ENCODE results near the gene TGFBRAP1. TPM values are rescaled to one million over a fixed set of nuclear protein-coding genes. Genes with fewer than 3 reads are reported as not detected.
A peak's percentile ranks its signal among the peaks of the same experiment; 100 is the strongest.

TGFBRAP1 gene
- total RNA-seq, 2 donors from 2014 or later: 26.0 to 30.7 TPM

GRCh38 chr2:105371810-105372209 is 42.3 kb upstream of the TGFBRAP1 start:
- H3K27me3 ChIP-seq (replicated peaks; ENCODE audit: insufficient read depth): no peaks in the 10 kb centered on the region
- H3K4me1 ChIP-seq (ENCODE audit: control insufficient read depth in 1 of 2, low read depth in 2 of 2): peaks cover 11 to 33% of the 10 kb centered on the region in 2 donors
- no peak for ATAC-seq (ENCODE audit: insufficient number of reproducible peaks, low FRiP score, low read depth)
- no peak for DNase-seq (ENCODE audit: low spot score)
- H3K9me3 ChIP-seq: no peaks in the 10 kb centered on the region
- TF ChIP-seq CTCF (IDR thresholded peaks at IDR 0.05): no peak
- H3K27ac ChIP-seq: no peak overlapping the region
- H3K4me3 ChIP-seq: no peak overlapping the region
- peaks cover 13% of the 10 kb centered on the region for H3K36me3 ChIP-seq

- H3K27ac ChIP-seq: no peak overlapping the region
Observed at GRCh38 chr2:105371156-105371555, 41.6 kb upstream of the TGFBRAP1 start.

GRCh38 chr2:105369777-105370690 is 40.5 kb upstream of the TGFBRAP1 start:
- peaks cover 11 to 24% of the 10 kb centered on the region in 2 donors for H3K4me1 ChIP-seq (ENCODE audit: control insufficient read depth in 1 of 2, low read depth in 2 of 2)
- H3K27me3 ChIP-seq (replicated peaks; ENCODE audit: insufficient read depth): no peaks in the 10 kb centered on the region
- no peak overlapping the region for H3K4me3 ChIP-seq
- peak; percentile 93 for TF ChIP-seq CTCF (IDR thresholded peaks at IDR 0.05)
- ATAC-seq (ENCODE audit: insufficient number of reproducible peaks, low FRiP score, low read depth): peak; percentile 75
- H3K36me3 ChIP-seq: peaks cover 18% of the 10 kb centered on the region
- H3K9me3 ChIP-seq: no peaks in the 10 kb centered on the region
- DNase-seq (ENCODE audit: low spot score): peak; percentile 62
- no peak overlapping the region for H3K27ac ChIP-seq

More at GRCh38 chr2:105371156-105371555, 41.6 kb upstream of the TGFBRAP1 start:
- no peak for DNase-seq (ENCODE audit: low spot score)
- peaks cover 16% of the 10 kb centered on the region for H3K36me3 ChIP-seq
- H3K4me3 ChIP-seq: no peak overlapping the region
- TF ChIP-seq CTCF (IDR thresholded peaks at IDR 0.05): no peak
- H3K27me3 ChIP-seq (replicated peaks; ENCODE audit: insufficient read depth): no peaks in the 10 kb centered on the region
- no peak for ATAC-seq (ENCODE audit: insufficient number of reproducible peaks, low FRiP score, low read depth)
- H3K4me1 ChIP-seq (ENCODE audit: control insufficient read depth in 1 of 2, low read depth in 2 of 2): peaks cover 11 to 33% of the 10 kb centered on the region in 2 donors
- no peaks in the 10 kb centered on the region for H3K9me3 ChIP-seq

- Histone ChIP-seq H3K9me3 (no peaks in the 10 kb centered on the region), H3K4me1 (ENCODE audit: control insufficient read depth in 1 of 2, low read depth in 2 of 2) (peaks cover 8 to 14% of the 10 kb centered on the region in 2 donors), H3K36me3 (peaks cover 20% of the 10 kb centered on the region), H3K27ac (no peak overlapping the region), H3K4me3 (no peak overlapping the region), H3K27me3 (replicated peaks; ENCODE audit: insufficient read depth) (no peaks in the 10 kb centered on the region)
- no peak for TF ChIP-seq CTCF (IDR thresholded peaks at IDR 0.05)
- no peak for DNase-seq (ENCODE audit: low spot score)
- no peak for ATAC-seq (ENCODE audit: insufficient number of reproducible peaks, low FRiP score, low read depth)
Observed at GRCh38 chr2:105368759-105369408, 39.3 kb upstream of the TGFBRAP1 start.

- no peaks in the 10 kb centered on the region for H3K9me3 ChIP-seq
- no peak for TF ChIP-seq CTCF (IDR thresholded peaks at IDR 0.05)
- ATAC-seq (ENCODE audit: insufficient number of reproducible peaks, low FRiP score, low read depth) (no peak), DNase-seq (ENCODE audit: low spot score) (no peak)
- H3K27me3 ChIP-seq (replicated peaks; ENCODE audit: insufficient read depth): no peaks in the 10 kb centered on the region
- no peaks in the 10 kb centered on the region for H3K4me1 ChIP-seq (ENCODE audit: control insufficient read depth in 1 of 2, low read depth in 2 of 2)
- H3K4me3 ChIP-seq: no peak overlapping the region
- H3K27ac ChIP-seq: no peak overlapping the region
- H3K36me3 ChIP-seq: peaks cover 31% of the 10 kb centered on the region
Observed at GRCh38 chr2:105365206-105365605, 35.7 kb upstream of the TGFBRAP1 start.
